ENCODE data around the gene PDCD1.
"Not testable (repeated sequence)": the region's sequence is repeated elsewhere in the genome, so short reads cannot be mapped to it uniquely, and the experiment has no call there.

PDCD1 gene

GRCh38 chr2:241850544-241851324 is 8.0 kb downstream of the PDCD1 start:
- no peak for DNase-seq

GRCh38 chr2:241849616-241850543 is 8.8 kb downstream of the PDCD1 start:
- no peak for DNase-seq

GRCh38 chr2:241848761-241849615 is 9.7 kb downstream of the PDCD1 start:
- no peak for DNase-seq

GRCh38 chr2:241846406-241846805 is 12.3 kb downstream of the PDCD1 start:
- no peak for DNase-seq

GRCh38 chr2:241844831-241845578 is 13.7 kb downstream of the PDCD1 start:
- DNase-seq = no peak

GRCh38 chr2:241844066-241844728 is 14.5 kb downstream of the PDCD1 start:
- peak; percentile 79 for DNase-seq

GRCh38 chr2:241843321-241844065 is 15.2 kb downstream of the PDCD1 start:
- DNase-seq = no peak

- peak; percentile 47 for DNase-seq
These were observed 16.0 kb downstream of the PDCD1 start for GRCh38 chr2:241842620-241843211.

- DNase-seq = no peak
These were observed 16.7 kb downstream of the PDCD1 start for GRCh38 chr2:241842067-241842415.

GRCh38 chr2:241841181-241842066 is 17.3 kb downstream of the PDCD1 start:
- no peak for DNase-seq

GRCh38 chr2:241837197-241837965 is 21.3 kb downstream of the PDCD1 start:
- no peak for DNase-seq

- DNase-seq = no peak
These were observed 22.4 kb downstream of the PDCD1 start for GRCh38 chr2:241836292-241836691.

- no peak for DNase-seq
These were observed 23.1 kb downstream of the PDCD1 start for GRCh38 chr2:241835611-241836010.

GRCh38 chr2:241834527-241835210 is 24.0 kb downstream of the PDCD1 start:
- DNase-seq = no peak

GRCh38 chr2:241833756-241834526 is 24.8 kb downstream of the PDCD1 start:
- not testable (repeated sequence) for DNase-seq

GRCh38 chr2:241833101-241833663 is 25.5 kb downstream of the PDCD1 start:
- DNase-seq = no peak

- no peak for DNase-seq
These were observed 31.3 kb downstream of the PDCD1 start for GRCh38 chr2:241827394-241827793.

Data from CD4-positive, alpha-beta T cell treated with Interleukin-17A for 4 hours (primary cell).